ENCODE data around the gene XPR1.

GRCh38 chr1:180837020-180837419 lies 205.2 kb downstream of the XPR1 start:
- no peak for TF ChIP-seq CTCF (IDR thresholded peaks at IDR 0.05; ENCODE audit: low read depth, low read length, poor library complexity, severe bottlenecking)
- no peak for TF ChIP-seq EZH2phosphoT487 (IDR thresholded peaks at IDR 0.05; ENCODE audit: borderline replicate concordance, low read length)

Data from DOHH2 (cell line).